T-helper 9 cell (primary cell): ENCODE results near the gene MYO1F.

Source experiments
- DNase-seq: peaks from one replicate; pipeline ENCODE4 v3.0.0-alpha.2; 2020

The MYO1F gene

DNA sequence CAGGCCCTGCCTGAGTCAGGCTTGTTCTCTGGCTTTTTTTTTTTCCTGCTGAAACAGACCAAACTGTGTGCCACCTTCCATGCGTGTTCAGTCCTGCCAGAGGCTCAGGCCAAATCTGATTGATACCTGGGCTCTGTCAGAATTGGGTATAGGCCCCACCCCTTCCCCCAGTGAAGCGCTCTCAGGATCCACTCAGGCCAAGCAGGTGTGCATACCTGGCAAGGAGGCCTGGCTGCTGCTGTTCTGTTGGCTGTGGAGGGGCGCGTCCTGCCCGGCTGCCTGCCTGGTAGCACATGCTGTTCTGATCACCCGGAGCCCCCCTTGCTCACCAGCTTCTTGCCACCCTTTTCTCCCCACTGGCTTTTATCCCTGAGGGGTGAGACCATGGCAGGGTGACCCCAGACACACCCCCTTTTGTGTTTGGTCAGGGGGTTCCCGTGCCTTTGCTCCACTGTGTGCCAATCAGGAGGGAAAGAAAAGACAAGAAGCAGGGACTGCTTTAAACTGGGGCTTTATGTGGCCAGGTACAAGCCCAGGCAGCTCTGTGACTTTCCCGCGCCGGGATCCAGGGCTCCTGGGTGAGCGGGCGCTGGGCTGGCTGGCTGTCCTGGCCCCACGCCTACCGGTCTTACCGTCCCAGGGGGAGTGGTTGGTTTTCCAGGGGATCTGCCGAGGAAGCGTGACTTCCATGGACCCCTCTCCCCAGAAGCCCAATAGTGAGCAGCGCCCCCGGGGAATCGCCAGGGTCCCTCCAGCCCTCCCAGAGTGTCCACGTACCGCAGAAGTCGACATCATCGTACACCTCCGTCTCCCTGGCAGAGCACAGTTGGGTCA lies 87.5 kb downstream of the MYO1F start:
- DNase-seq, result no peak

DNA sequence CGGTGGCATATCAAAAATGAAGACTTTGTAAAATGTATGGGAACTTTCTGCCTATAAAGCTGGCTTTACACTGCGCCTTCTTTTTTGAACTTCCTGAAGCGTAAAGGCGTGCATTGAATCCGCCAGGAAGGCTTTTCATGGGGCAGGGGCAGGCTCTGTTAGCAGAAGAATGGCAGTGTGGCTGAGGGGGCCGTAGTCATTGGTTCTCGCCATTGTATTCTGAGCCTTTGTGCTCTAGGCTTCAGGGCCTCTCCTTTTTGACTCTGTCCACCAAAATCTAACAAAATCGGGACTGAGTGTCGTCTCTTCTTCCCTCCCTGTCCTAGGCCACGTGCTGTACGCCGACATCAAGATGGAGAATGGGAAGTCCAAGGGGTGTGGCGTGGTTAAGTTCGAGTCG lies 88.9 kb downstream of the MYO1F start:
- DNase-seq, result no peak

DNA sequence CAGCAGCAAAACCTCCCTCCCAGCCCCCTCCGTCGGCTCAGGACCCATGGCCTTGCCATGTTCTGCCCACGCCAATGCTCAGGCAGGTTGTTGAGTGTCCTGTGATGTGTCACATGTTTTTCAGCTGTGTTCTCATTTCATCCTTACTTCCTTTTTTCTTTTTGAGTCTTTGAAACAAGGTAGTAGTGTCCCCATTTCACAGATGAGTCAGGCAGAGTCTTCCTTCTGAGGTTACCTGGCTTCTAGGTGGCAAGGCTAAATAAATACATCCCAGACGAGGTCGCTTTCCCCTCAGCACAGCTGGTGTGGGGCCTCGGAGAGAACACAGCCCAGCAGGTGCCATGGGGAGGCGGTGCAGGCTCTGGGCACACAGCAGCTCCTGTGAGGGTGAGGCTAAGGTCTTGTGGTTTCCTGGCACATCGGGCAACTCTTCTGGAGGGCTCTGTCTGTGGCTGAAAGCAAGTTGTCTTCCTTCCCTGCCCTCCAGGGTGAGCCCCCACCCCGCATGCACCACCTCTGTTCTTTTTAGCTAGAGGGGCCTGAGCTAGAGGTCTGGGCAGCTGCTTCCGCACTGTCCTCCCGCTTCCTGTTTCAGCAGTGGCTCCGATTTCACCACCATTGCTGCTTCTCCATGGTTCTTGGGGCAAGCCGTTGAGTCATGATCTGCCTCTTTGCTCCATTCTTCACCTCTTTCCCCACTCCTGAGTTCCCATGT lies 89.9 kb downstream of the MYO1F start:
- peak; percentile 31 for DNase-seq

DNA sequence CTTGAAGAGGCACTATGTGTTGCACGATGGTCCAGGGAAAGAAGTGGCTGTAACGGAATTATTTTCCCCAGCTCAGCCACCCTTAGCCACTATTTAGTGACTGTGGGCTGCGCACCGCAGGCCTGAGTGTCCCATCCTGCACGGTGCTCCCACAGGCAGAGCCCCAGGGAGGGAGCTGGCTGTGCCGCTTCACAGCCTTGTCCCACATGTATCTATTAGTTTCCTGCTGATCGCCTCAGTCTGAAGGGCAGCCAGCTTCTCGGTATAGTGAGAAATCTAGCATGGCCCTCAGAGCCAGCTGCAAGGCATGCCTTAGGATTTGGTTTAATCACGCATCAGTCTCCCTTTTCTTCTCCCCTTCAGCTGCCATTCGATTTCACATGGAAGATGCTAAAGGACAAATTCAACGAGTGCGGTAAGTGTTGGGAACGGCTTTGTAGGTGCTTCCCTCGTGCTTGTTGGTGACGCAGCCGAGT lies 90.5 kb downstream of the MYO1F start:
- DNase-seq, result no peak

DNA sequence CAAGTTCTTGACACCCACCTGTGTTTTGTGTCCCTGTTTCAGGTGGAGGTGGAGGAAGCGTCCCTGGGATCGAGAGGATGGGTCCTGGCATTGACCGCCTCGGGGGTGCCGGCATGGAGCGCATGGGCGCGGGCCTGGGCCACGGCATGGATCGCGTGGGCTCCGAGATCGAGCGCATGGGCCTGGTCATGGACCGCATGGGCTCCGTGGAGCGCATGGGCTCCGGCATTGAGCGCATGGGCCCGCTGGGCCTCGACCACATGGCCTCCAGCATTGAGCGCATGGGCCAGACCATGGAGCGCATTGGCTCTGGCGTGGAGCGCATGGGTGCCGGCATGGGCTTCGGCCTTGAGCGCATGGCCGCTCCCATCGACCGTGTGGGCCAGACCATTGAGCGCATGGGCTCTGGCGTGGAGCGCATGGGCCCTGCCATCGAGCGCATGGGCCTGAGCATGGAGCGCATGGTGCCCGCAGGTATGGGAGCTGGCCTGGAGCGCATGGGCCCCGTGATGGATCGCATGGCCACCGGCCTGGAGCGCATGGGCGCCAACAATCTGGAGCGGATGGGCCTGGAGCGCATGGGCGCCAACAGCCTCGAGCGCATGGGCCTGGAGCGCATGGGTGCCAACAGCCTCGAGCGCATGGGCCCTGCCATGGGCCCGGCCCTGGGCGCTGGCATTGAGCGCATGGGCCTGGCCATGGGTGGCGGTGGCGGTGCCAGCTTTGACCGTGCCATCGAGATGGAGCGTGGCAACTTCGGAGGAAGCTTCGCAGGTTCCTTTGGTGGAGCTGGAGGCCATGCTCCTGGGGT lies 91.5 kb downstream of the MYO1F start:
- DNase-seq, result no peak

DNA sequence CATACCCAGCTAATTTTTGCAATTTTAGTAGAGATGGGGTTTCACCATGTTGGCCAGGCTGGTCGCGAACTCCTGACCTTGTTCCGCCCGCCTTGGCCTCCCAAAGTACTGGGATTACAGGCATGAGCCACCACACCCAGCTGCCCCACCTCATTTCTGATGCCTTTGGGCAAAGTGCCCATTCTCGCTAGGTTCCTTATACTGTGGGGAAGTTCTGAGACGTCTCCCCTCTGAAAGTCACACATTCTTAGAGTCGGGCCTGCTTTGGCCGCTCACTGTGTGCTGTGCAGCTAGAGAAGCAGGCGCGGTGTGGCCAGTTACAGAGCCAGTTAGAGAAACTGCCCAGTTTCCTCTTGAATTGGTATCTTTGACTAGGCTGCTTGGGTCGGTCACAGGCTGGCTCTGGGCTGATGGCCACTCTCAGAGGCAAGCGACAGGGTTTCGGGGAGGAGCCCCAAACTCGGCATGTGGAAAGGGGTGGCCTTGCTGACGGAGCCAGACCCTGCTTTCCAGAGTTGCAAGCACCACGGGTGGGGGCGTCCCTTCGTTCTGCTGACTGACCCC lies 92.8 kb downstream of the MYO1F start:
- no peak for DNase-seq

DNA sequence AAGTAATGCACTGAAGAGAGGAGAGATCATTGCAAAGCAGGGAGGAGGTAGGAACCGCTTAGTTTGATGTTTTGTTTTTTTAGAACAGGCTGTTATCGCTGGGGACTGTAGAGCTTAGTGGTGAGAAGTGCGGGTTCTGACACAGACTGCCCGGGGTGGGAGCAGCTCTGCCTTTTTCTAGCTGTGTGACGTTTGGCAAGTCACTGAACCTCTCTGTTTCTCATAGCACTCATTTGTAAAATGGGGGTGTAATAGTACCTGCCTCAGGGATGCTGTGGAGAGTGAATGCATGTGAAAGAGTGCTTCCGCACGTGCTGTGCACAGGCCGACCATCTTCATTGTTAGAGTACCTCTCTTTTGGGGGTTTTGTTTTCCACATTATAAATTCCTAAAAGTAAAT lies 94.1 kb downstream of the MYO1F start:
- no peak for DNase-seq

DNA sequence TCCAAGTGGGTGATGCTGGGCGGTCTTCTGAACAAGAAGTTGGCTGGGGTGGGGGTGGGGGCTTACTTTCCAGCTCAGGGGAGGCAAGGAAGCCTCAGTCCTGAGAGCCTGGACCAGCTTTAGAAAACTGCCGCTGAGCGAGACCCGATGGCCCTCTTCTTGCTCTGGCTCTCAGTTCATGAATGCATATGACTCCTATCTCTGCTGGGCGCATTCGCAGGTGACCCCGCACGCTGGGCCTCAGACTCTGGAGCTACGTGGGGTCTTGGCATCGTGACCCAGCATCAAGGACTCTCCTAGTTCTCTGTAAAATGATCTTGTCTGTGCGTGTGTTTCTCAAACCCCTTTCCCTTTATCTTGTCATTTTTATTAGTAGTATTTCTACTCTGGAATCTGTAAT lies 94.5 kb downstream of the MYO1F start:
- no peak for DNase-seq

DNA sequence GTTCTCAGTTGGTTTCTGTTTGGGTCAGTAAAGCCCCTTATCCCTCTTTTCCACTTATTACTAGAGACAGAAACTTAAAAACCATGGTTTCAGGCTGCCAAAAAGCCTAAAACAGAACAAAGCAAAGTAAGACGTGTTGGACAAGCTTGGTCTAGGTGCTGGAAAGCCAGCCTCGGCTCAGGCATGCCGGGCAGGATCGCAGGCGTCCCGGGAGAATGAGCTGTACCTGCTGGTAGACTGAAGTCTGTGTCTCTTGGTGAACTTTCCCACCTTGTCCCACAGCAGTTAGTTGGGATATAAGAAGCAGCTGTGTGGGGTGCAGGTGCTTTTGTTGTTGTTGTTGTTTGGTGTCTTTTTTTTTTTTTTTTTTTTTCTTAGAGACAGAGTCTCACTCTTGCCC lies 95.6 kb downstream of the MYO1F start:
- no peak for DNase-seq

DNA sequence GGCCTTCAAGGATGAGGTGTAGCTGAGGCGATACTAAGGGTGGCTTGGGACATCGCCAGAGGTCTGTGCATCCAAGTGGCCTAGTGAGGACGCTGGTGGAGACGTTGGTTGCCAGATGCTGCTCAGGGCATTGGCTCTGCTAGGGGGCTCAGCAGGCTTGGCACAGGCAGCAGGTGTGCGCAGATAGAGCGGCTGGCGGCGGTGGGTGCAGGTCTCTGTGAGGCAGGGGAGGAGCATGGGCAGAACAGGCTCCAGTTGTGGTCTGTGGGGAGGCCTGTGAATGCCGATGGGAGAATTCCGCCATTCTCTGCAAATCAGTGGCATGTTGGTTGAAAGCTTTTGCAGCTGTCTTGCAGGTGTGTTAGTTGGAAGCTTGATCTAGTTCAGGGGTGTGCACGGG lies 96.0 kb downstream of the MYO1F start:
- no peak for DNase-seq

DNA sequence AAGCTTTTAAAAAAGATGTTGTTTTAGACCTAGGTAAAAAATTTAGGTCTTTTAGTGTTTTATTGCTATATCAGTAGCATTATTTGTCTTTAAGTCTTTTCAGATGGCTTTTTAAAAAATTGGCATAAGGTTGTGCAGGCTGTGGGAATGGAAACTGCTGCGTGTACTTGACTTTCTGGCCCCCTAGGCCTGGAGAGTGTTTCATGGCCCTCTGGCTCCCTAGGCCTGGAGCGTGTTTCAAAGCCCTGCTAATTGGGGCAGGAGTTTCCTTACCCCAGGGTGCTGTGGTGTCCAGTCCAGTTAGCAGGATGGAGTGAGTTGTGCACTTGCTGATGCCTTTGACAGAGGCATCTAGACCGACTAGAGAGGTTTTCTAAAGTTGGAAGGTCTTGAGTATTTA lies 98.6 kb downstream of the MYO1F start:
- DNase-seq, result no peak

DNA sequence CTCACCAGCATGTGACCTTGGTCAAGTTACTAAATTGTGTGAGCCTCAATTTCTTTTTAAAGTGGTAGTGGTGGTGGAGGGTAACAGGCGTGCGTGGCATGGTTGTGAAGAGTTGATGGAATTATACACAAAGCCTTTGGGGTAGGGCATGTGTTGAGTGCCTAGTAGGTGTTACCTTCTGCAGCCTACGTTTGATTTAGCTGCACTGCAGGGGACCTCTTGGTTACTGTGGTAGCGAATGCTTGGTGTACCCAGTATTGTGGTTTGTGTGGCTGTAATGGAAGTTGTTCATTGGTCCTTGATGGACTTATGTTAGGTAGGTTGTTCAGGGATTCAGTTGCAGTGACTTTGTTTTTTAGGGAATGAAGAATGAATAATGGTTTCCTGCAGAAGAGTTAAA lies 99.4 kb downstream of the MYO1F start:
- no peak for DNase-seq

DNA sequence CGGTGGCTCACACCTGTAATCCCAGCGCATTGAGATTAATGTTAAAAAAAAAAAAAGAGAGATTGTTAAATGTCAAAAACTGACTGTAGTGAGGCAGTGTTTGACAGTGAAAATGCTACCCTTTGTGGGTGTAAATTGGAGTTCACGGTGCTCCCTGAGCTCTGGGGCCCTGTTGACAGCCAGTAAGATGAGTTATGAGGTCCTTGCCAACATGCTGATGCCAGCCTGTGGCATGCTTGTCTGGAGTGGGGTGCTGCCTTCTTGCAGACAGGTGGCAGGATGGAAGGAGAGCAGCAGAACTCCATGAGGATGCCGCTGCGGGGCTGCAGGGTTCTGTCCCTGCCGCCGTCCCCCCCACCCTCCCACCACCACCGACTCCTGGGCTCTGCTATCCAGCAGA lies 100.7 kb downstream of the MYO1F start:
- DNase-seq, result no peak

DNA sequence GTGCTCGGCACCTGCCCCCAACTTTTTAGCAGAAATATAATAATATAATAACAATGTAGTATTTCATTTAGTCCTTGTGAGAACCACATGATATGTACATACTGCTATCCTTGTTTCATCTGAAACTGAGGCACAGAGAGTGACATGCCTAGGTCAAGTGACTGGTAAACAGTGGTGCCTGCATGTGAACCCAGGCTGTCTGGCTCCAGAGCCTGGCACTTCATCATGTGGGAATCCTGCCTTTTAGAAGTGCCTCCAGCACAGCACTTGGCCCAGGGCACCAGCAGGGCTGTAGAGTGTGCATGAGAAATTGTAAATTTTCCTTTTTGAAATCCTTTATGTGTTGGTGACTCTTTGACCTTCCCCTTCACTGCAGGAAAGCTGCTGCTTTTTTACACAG lies 102.2 kb downstream of the MYO1F start:
- DNase-seq, result no peak

DNA sequence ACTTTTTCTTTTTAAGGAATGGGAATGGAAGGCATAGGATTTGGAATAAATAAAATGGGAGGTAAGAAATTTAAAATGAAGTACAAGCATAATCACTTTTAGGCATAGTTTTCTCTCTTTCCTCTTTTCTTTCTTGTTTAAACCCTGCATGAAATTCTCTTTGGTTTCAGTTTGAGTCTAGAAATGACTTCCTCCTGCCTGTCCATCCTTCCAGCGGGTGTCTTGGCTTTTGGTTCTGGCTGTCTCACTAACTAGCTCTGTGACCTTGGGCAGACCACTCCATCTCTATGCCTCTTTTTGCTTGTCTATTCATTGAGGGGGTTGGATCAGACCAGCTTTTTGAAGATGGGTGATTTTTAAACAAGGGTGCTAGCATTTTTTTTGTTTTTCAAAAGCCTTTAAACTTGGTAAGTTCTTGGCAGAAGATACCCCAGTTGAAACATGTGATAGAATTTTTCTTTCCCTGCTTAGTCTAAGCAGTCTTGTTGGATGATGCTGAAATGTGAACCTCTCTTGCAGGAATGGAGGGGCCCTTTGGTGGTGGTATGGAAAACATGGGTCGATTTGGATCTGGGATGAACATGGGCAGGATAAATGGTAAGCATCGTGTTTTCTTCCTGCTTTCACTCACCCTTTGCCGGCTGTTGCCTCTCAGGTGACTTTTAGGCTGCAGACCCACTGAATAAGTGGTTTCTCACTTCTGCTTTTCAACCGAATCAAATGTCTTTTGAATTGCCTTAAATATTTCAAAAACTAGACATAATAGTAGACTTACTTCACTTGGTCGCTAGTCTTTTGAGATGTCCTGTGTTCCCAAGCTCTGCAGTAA lies 103.4 kb downstream of the MYO1F start:
- no peak for DNase-seq
